Liver (tissue), 9 donors: ENCODE results near the gene KCNQ4. TPM values are rescaled to one million over a fixed set of nuclear protein-coding genes. Genes with fewer than 3 reads are reported as not detected.

Experiments used
- DNase-seq: peaks from one replicate; pipeline ENCODE4 v3.0.0-alpha.2; 2017; ENCODE audit warnings: low spot score
- H3K27ac ChIP-seq, 2 donors: one replicate each; pipeline ENCODE4 v1.7.0; 2013; ENCODE audit warnings: inconsistent platforms in 2 of 2, low read length in 2 of 2, control low read depth in 1 of 2, low read depth in 1 of 2, mild to moderate bottlenecking in 1 of 2
- H3K27me3 ChIP-seq, 4 donors: one replicate each; pipeline versions ENCODE4 v1.6.1 to v1.7.0; 2013; ENCODE audit warnings: low read length in 3 of 4, inconsistent platforms in 1 of 4, mild to moderate bottlenecking in 1 of 4, moderate library complexity in 1 of 4; ENCODE audit not compliant: control insufficient read depth in 4 of 4, insufficient read depth in 4 of 4
- H3K36me3 ChIP-seq, 4 donors: one replicate each; pipeline versions ENCODE4 v1.6.1 to v1.7.0; 2013; ENCODE audit warnings: low read length in 3 of 4, mild to moderate bottlenecking in 3 of 4, low read depth in 1 of 4, moderate library complexity in 1 of 4; ENCODE audit not compliant: control insufficient read depth in 4 of 4, insufficient read depth in 3 of 4
- H3K4me1 ChIP-seq, 4 donors: one replicate each; pipeline versions ENCODE4 v1.6.1 to v1.7.0; 2013; ENCODE audit warnings: low read length in 3 of 4, mild to moderate bottlenecking in 3 of 4, moderate library complexity in 1 of 4; ENCODE audit not compliant: control insufficient read depth in 4 of 4, insufficient read depth in 4 of 4
- H3K4me3 ChIP-seq, 3 donors: one replicate each; pipeline versions ENCODE4 v1.6.1 to v1.7.0; 2013; ENCODE audit warnings: low read length in 3 of 3, control low read depth in 1 of 3, low read depth in 1 of 3, mild to moderate bottlenecking in 1 of 3
- H3K9ac ChIP-seq, 2 donors: one replicate each; pipeline ENCODE4 v1.7.0; 2013; ENCODE audit warnings: low read length in 2 of 2, mild to moderate bottlenecking in 2 of 2, moderate library complexity in 2 of 2, control low read depth in 1 of 2, low read depth in 1 of 2
- H3K9me3 ChIP-seq, 4 donors: one replicate each; pipeline versions ENCODE4 v1.6.1 to v1.7.0; 2013; ENCODE audit warnings: low read length in 3 of 4; ENCODE audit not compliant: control insufficient read depth in 4 of 4
- EGR1 ChIP-seq, 2 donors: IDR thresholded peaks; 2 replicates each; pipeline ENCODE4 v1.6.1; 2016 to 2018; ENCODE audit warnings: antibody characterized with exemption in 2 of 2, low read depth in 2 of 2
- FOXA1 ChIP-seq: IDR thresholded peaks from 2 replicates; pipeline ENCODE4 v1.6.1; 2016; ENCODE audit warnings: antibody characterized with exemption
- FOXA2 ChIP-seq: IDR thresholded peaks from 2 replicates; pipeline ENCODE4 v1.6.1; 2016; ENCODE audit warnings: antibody characterized with exemption
- GABPA ChIP-seq, 2 donors: IDR thresholded peaks in 1 of 2; conservative IDR thresholded peaks in 1 of 2; 2 replicates each; pipeline ENCODE4 v1.6.1; 2016; ENCODE audit warnings: antibody characterized with exemption in 2 of 2, mild to moderate bottlenecking in 1 of 2, moderate library complexity in 1 of 2
- HNF4A ChIP-seq, 2 donors: conservative IDR thresholded peaks; 2 replicates each; pipeline ENCODE4 v1.6.1; 2016; ENCODE audit warnings: antibody characterized with exemption in 2 of 2, mild to moderate bottlenecking in 2 of 2
- JUND ChIP-seq, 2 donors: IDR thresholded peaks; 2 replicates each; pipeline ENCODE4 v1.6.1; 2016; ENCODE audit warnings: antibody characterized with exemption in 2 of 2
- NR2F2 ChIP-seq: IDR thresholded peaks from 2 replicates; pipeline ENCODE4 v1.6.1; 2016; ENCODE audit warnings: antibody characterized with exemption
- RAD21 ChIP-seq, 2 donors: IDR thresholded peaks; 2 replicates each; pipeline ENCODE4 v1.6.1; 2016; ENCODE audit warnings: antibody characterized with exemption in 2 of 2, mild to moderate bottlenecking in 2 of 2
- TAF1 ChIP-seq: conservative IDR thresholded peaks from 2 replicates; pipeline ENCODE4 v1.6.1; 2016; ENCODE audit warnings: antibody characterized with exemption, mild to moderate bottlenecking
- YY1 ChIP-seq: IDR thresholded peaks from 2 replicates; pipeline ENCODE4 v1.6.1; 2016; ENCODE audit warnings: antibody characterized with exemption, mild to moderate bottlenecking
- ZBTB33 ChIP-seq: IDR thresholded peaks from 2 replicates; pipeline ENCODE4 v1.6.1; 2016; ENCODE audit warnings: antibody characterized with exemption
- WGBS: extraction: QIAGEN DNeasy Blood & Tissue Kit; methylation state at CpG from one replicate; pipeline ENCODE4 v1.1.7; 2013; 5-methylcytosine and 5-hydroxymethylcytosine counted together
- polyA plus RNA-seq, 2 donors: library from polyadenylated mRNA; stranded (reverse) in 1 of 2; unstranded in 1 of 2; fragments of 200-250 nt in 1 of 2; fragments of >200 nt in 1 of 2; fragmentation: Nextera tagmentation in 1 of 2; extraction: Ambion mirVana in 1 of 2; gene quantifications; one replicate each; pipeline versions ENCODE4 v1.2.1 to v1.2.3, GENCODE V29; 2013 to 2015
- total RNA-seq, 2 donors: library from RNA; depleted of rRNA; stranded (reverse); fragments of >200 nt; gene quantifications; one replicate each; pipeline ENCODE4 v1.2.3, GENCODE V29; 2014
- TF ChIP-seq, protein P1 (sequence below): fragments of 150-350 bp; IDR thresholded peaks from 2 replicates; pipeline ENCODE4 v1.5.1; 2017; ENCODE audit warnings: improper control_type of control experiment, low read depth, low read length; ENCODE audit not compliant: missing input control
- TF ChIP-seq, protein P2 (sequence below): IDR thresholded peaks from 2 replicates; pipeline ENCODE4 v1.6.1; 2016; ENCODE audit warnings: antibody characterized with exemption, mild to moderate bottlenecking
- TF ChIP-seq, protein P3 (sequence below): IDR thresholded peaks from 2 replicates; pipeline ENCODE4 v1.6.1; 2016; ENCODE audit warnings: antibody characterized with exemption
- TF ChIP-seq, protein P4 (sequence below): IDR thresholded peaks from 2 replicates; pipeline ENCODE4 v1.6.1; 2016; ENCODE audit warnings: antibody characterized with exemption
- donor health status: healthy.
- donor health status: healthy.
- donor health status: healthy.
- donor health status: healthy.
- donor health status: healthy.

Gene KCNQ4
- total and polyA plus RNA-seq, 4 donors: 0.10 to 2.1 (median 0.27) TPM

GRCh38 chr1:40831001-40831732 is 47.6 kb downstream of the KCNQ4 start:
- Histone ChIP-seq H3K27ac (no peak overlapping the region), H3K36me3 (no peaks in the 10 kb centered on the region), H3K27me3 (no peaks in the 10 kb centered on the region), H3K9me3 (no peaks in the 10 kb centered on the region), H3K4me3 (no peak overlapping the region), H3K9ac (no peak overlapping the region), H3K4me1 (no peaks in the 10 kb centered on the region)
- no peak for DNase-seq
- WGBS: 93% methylated on average over 22 of the region's 22 CpGs
- TF ChIP-seq EGR1 (IDR thresholded peaks at IDR 0.05; ENCODE audit: low read depth in 2 of 2) (no peak), GABPA (IDR thresholded peaks at IDR 0.05 in 1 of 2, conservative IDR thresholded peaks at IDR 0.05 in 1 of 2) (no peak), ZBTB33 (no peak), YY1 (no peak), RAD21 (IDR thresholded peaks at IDR 0.05) (no peak), TAF1 (no peak), FOXA1 (no peak), NR2F2 (no peak), HNF4A (conservative IDR thresholded peaks at IDR 0.05) (no peak)
- TF ChIP-seq, protein P1, sequence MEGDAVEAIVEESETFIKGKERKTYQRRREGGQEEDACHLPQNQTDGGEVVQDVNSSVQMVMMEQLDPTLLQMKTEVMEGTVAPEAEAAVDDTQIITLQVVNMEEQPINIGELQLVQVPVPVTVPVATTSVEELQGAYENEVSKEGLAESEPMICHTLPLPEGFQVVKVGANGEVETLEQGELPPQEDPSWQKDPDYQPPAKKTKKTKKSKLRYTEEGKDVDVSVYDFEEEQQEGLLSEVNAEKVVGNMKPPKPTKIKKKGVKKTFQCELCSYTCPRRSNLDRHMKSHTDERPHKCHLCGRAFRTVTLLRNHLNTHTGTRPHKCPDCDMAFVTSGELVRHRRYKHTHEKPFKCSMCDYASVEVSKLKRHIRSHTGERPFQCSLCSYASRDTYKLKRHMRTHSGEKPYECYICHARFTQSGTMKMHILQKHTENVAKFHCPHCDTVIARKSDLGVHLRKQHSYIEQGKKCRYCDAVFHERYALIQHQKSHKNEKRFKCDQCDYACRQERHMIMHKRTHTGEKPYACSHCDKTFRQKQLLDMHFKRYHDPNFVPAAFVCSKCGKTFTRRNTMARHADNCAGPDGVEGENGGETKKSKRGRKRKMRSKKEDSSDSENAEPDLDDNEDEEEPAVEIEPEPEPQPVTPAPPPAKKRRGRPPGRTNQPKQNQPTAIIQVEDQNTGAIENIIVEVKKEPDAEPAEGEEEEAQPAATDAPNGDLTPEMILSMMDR: no peak
- TF ChIP-seq, protein P2, sequence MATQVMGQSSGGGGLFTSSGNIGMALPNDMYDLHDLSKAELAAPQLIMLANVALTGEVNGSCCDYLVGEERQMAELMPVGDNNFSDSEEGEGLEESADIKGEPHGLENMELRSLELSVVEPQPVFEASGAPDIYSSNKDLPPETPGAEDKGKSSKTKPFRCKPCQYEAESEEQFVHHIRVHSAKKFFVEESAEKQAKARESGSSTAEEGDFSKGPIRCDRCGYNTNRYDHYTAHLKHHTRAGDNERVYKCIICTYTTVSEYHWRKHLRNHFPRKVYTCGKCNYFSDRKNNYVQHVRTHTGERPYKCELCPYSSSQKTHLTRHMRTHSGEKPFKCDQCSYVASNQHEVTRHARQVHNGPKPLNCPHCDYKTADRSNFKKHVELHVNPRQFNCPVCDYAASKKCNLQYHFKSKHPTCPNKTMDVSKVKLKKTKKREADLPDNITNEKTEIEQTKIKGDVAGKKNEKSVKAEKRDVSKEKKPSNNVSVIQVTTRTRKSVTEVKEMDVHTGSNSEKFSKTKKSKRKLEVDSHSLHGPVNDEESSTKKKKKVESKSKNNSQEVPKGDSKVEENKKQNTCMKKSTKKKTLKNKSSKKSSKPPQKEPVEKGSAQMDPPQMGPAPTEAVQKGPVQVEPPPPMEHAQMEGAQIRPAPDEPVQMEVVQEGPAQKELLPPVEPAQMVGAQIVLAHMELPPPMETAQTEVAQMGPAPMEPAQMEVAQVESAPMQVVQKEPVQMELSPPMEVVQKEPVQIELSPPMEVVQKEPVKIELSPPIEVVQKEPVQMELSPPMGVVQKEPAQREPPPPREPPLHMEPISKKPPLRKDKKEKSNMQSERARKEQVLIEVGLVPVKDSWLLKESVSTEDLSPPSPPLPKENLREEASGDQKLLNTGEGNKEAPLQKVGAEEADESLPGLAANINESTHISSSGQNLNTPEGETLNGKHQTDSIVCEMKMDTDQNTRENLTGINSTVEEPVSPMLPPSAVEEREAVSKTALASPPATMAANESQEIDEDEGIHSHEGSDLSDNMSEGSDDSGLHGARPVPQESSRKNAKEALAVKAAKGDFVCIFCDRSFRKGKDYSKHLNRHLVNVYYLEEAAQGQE: no peak
- TF ChIP-seq, protein P3, sequence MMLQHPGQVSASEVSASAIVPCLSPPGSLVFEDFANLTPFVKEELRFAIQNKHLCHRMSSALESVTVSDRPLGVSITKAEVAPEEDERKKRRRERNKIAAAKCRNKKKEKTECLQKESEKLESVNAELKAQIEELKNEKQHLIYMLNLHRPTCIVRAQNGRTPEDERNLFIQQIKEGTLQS: no peak
- TF ChIP-seq, protein P4, sequence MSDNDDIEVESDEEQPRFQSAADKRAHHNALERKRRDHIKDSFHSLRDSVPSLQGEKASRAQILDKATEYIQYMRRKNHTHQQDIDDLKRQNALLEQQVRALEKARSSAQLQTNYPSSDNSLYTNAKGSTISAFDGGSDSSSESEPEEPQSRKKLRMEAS: no peak

DNA sequence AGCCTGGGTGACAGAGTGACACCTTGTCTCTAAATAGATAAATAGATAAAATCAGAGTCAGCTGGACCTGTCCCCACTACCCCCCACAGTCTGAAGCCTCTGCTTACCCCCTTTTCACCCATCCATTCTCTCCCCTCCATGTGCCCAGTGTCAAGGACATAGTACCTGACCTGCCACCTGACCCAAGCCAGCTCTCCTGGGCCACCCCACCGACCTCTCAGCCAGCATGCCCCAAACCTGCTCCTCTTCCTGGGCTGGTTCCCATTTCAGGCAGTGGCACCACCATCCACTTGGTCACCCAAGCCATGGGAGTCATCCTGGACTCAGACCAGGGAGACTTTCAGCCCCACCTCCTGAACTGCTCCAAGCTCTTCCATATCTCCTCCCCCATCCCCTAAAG is 50.4 kb downstream of the KCNQ4 start:
- no peaks in the 10 kb centered on the region for H3K27me3 ChIP-seq
- no peak for DNase-seq
- H3K4me1 ChIP-seq: no peaks in the 10 kb centered on the region
- H3K9me3 ChIP-seq: no peaks in the 10 kb centered on the region
- no peaks in the 10 kb centered on the region for H3K36me3 ChIP-seq
- no peak overlapping the region for H3K9ac ChIP-seq
- TF ChIP-seq HNF4A (conservative IDR thresholded peaks at IDR 0.05) (no peak), JUND (IDR thresholded peaks at IDR 0.05) (no peak), ZBTB33 (no peak), RAD21 (IDR thresholded peaks at IDR 0.05) (no peak), FOXA2 (no peak), TAF1 (no peak), YY1 (no peak), GABPA (IDR thresholded peaks at IDR 0.05 in 1 of 2, conservative IDR thresholded peaks at IDR 0.05 in 1 of 2) (no peak)
- TF ChIP-seq, protein P2: no peak
- TF ChIP-seq, protein P3: no peak
- no peak overlapping the region for H3K27ac ChIP-seq
- H3K4me3 ChIP-seq: no peak overlapping the region
- WGBS: 90% methylated on average over 1 of the region's 1 CpG
